HEK293 (cell line): ENCODE data around the gene P4HA3.

ENCODE experiments used
- CTCF ChIA-PET: fragments of 350-600 bp; formaldehyde crosslinking; extraction: SDS; loops from one replicate; lab custom pipeline; 2021; ENCODE audit warnings: antibody characterized with exemption; lab: Yijun Ruan, JAX
- POLR2A ChIA-PET: fragments of 300-600 bp; formaldehyde crosslinking; extraction: SDS; loops from one replicate; lab custom pipeline; 2020; ENCODE audit warnings: antibody characterized with exemption, inconsistent platforms; lab: Yijun Ruan, JAX
- H3K27ac ChIP-seq: fragments of 200-500 bp; sonication (Bioruptor generic); 2 replicates; pipeline ENCODE4 v1.5.1; 2014; ENCODE audit warnings: low read depth, low read length, control low read depth, inconsistent platforms; ENCODE audit errors: extremely low read depth
- H3K36me3 ChIP-seq, 2 experiments: fragments of 200-500 bp in 1 of 2; sonication (Bioruptor generic) in 1 of 2; 1 replicate in 1 of 2; 2 replicates in 1 of 2; pipeline ENCODE4 v1.5.1; 2014 to 2017; ENCODE audit warnings: inconsistent platforms in 2 of 2, low read length in 2 of 2; ENCODE audit not compliant: control insufficient read depth in 2 of 2, insufficient read depth in 1 of 2
- H3K4me1 ChIP-seq: fragments of 200-500 bp; sonication (Bioruptor generic); 2 replicates; pipeline ENCODE4 v1.5.1; 2014; ENCODE audit warnings: mild to moderate bottlenecking, low read length, inconsistent platforms; ENCODE audit not compliant: control insufficient read depth, insufficient read depth
- H3K4me3 ChIP-seq: 2 replicates; pipeline ENCODE4 v1.5.1; 2011; ENCODE audit warnings: low read depth, mild to moderate bottlenecking, control low read depth, low read length, moderate library complexity
- H3K9me3 ChIP-seq: fragments of 200-500 bp; sonication (Bioruptor generic); 2 replicates; pipeline ENCODE4 v1.5.1; 2014; ENCODE audit warnings: low read depth, low read length, inconsistent platforms; ENCODE audit not compliant: control insufficient read depth, insufficient read depth
- BCL11B ChIP-seq: fragments of 450-650 bp; formaldehyde crosslinking; IDR thresholded peaks from 2 replicates; pipeline ENCODE4 v1.5.1; 2016; ENCODE audit warnings: low read depth, missing biosample characterization, missing genetic modification characterization
- EGR2 ChIP-seq: fragments of 450-650 bp; formaldehyde crosslinking; IDR thresholded peaks from 2 replicates; pipeline ENCODE4 v1.5.1; 2016; ENCODE audit warnings: low read depth, missing biosample characterization, missing genetic modification characterization
- FEZF1 ChIP-seq: fragments of 450-650 bp; formaldehyde crosslinking; IDR thresholded peaks from 2 replicates; pipeline ENCODE4 v1.5.1; 2016; ENCODE audit warnings: missing biosample characterization, missing genetic modification characterization
- GLI4 ChIP-seq: fragments of 450-650 bp; formaldehyde crosslinking; IDR thresholded peaks from 2 replicates; pipeline ENCODE4 v1.5.1; 2016; ENCODE audit warnings: missing biosample characterization, missing genetic modification characterization
- GLIS2 ChIP-seq: fragments of 450-650 bp; formaldehyde crosslinking; IDR thresholded peaks from 2 replicates; pipeline ENCODE4 v1.5.1; 2016; ENCODE audit warnings: missing biosample characterization, missing genetic modification characterization
- IKZF3 ChIP-seq: fragments of 450-650 bp; IDR thresholded peaks from 2 replicates; pipeline ENCODE4 v1.5.0; 2018; ENCODE audit warnings: missing biosample characterization, mild to moderate bottlenecking, missing genetic modification characterization, moderate library complexity
- KLF10 ChIP-seq: fragments of 450-650 bp; IDR thresholded peaks from 2 replicates; pipeline ENCODE4 v1.5.1; 2018; ENCODE audit warnings: missing biosample characterization, mild to moderate bottlenecking, missing genetic modification characterization
- SCRT2 ChIP-seq: fragments of 450-650 bp; formaldehyde crosslinking; IDR thresholded peaks from 2 replicates; pipeline ENCODE4 v1.5.1; 2016; ENCODE audit warnings: missing biosample characterization, missing genetic modification characterization
- SETDB1 ChIP-seq: IDR thresholded peaks from one replicate; pipeline ENCODE4 v1.6.1; 2017; ENCODE audit warnings: mild to moderate bottlenecking, low read length, moderate library complexity, mixed read lengths; ENCODE audit not compliant: insufficient read length
- ZNF10 ChIP-seq: fragments of 450-650 bp; formaldehyde crosslinking; IDR thresholded peaks from 2 replicates; pipeline ENCODE4 v1.5.1; 2017; ENCODE audit warnings: missing biosample characterization, missing genetic modification characterization
- ZNF175 ChIP-seq: fragments of 450-650 bp; formaldehyde crosslinking; IDR thresholded peaks from 2 replicates; pipeline ENCODE4 v1.5.1; 2016; ENCODE audit warnings: missing biosample characterization, missing genetic modification characterization
- ZNF214 ChIP-seq: fragments of 450-650 bp; formaldehyde crosslinking; IDR thresholded peaks from 2 replicates; pipeline ENCODE4 v1.5.1; 2017; ENCODE audit warnings: missing biosample characterization, mild to moderate bottlenecking, missing genetic modification characterization, borderline replicate concordance
- ZNF324 ChIP-seq: fragments of 450-650 bp; formaldehyde crosslinking; IDR thresholded peaks from 2 replicates; pipeline ENCODE4 v1.5.1; 2016; ENCODE audit warnings: missing biosample characterization, missing genetic modification characterization
- ZNF37A ChIP-seq: fragments of 450-650 bp; IDR thresholded peaks from 2 replicates; pipeline ENCODE4 v1.5.1; 2018; ENCODE audit warnings: missing biosample characterization, missing genetic modification characterization
- ZNF549 ChIP-seq: fragments of 450-650 bp; IDR thresholded peaks from 2 replicates; pipeline ENCODE4 v1.5.1; 2018; ENCODE audit warnings: missing biosample characterization, missing genetic modification characterization, mild to moderate bottlenecking, inconsistent platforms, moderate library complexity
- TF ChIP-seq, protein P1 (sequence below): fragments of 450-650 bp; formaldehyde crosslinking; IDR thresholded peaks from 2 replicates; pipeline ENCODE4 v1.5.0; 2017; ENCODE audit warnings: missing biosample characterization, missing genetic modification characterization, borderline replicate concordance
- TF ChIP-seq, protein P2 (sequence below): fragments of 450-650 bp; formaldehyde crosslinking; IDR thresholded peaks from 2 replicates; pipeline ENCODE4 v1.5.1; 2016; ENCODE audit warnings: missing biosample characterization, missing genetic modification characterization
- TF ChIP-seq, protein P3 (sequence below): fragments of 450-650 bp; formaldehyde crosslinking; IDR thresholded peaks from 2 replicates; pipeline ENCODE4 v1.5.1; 2016; ENCODE audit warnings: missing biosample characterization, missing genetic modification characterization
- TF ChIP-seq, protein P4 (sequence below): fragments of 450-650 bp; formaldehyde crosslinking; IDR thresholded peaks from 2 replicates; pipeline ENCODE4 v1.5.1; 2017; ENCODE audit warnings: missing biosample characterization, missing genetic modification characterization
- TF ChIP-seq, protein P5 (sequence below): fragments of 450-650 bp; IDR thresholded peaks from 2 replicates; pipeline ENCODE4 v1.5.1; 2018; ENCODE audit warnings: missing biosample characterization, mild to moderate bottlenecking, missing genetic modification characterization
- TF ChIP-seq, protein P6 (sequence below): fragments of 450-650 bp; formaldehyde crosslinking; IDR thresholded peaks from 2 replicates; pipeline ENCODE4 v1.5.1; 2017; ENCODE audit warnings: missing biosample characterization, mild to moderate bottlenecking, missing genetic modification characterization, moderate library complexity

The P4HA3 gene

DNA sequence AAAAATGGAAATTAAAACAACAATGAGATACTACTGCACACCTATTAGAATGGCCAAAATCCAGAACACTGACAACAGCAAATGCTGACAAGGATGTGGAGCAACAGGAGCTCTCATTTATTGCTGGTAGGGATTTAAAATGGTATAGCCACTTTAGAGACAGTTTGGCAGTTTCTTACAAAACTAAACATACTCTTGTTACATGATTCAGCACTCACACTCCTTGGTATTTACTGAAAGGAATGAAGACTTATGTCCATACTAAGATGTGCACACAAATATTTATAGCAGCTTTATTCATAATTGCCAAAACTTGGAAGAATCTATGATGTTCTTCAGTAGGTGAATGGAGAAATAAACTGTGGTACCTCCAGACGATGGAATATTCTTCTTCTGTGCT, 46.0 kb upstream of the P4HA3 start:
- ChIA-PET CTCF (interaction anchor here (0.8 kb wide), 1 partner anchor 85 kb away, joined by 3 read pairs; no protein-coding TSS in a partner anchor), POLR2A (no interaction called here)
- no peak overlapping the region for H3K4me3 ChIP-seq
- no peaks in the 10 kb centered on the region for H3K9me3 ChIP-seq
- TF ChIP-seq, protein P1, sequence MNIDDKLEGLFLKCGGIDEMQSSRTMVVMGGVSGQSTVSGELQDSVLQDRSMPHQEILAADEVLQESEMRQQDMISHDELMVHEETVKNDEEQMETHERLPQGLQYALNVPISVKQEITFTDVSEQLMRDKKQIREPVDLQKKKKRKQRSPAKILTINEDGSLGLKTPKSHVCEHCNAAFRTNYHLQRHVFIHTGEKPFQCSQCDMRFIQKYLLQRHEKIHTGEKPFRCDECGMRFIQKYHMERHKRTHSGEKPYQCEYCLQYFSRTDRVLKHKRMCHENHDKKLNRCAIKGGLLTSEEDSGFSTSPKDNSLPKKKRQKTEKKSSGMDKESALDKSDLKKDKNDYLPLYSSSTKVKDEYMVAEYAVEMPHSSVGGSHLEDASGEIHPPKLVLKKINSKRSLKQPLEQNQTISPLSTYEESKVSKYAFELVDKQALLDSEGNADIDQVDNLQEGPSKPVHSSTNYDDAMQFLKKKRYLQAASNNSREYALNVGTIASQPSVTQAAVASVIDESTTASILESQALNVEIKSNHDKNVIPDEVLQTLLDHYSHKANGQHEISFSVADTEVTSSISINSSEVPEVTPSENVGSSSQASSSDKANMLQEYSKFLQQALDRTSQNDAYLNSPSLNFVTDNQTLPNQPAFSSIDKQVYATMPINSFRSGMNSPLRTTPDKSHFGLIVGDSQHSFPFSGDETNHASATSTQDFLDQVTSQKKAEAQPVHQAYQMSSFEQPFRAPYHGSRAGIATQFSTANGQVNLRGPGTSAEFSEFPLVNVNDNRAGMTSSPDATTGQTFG, result no peak
- TF ChIP-seq, protein P2, sequence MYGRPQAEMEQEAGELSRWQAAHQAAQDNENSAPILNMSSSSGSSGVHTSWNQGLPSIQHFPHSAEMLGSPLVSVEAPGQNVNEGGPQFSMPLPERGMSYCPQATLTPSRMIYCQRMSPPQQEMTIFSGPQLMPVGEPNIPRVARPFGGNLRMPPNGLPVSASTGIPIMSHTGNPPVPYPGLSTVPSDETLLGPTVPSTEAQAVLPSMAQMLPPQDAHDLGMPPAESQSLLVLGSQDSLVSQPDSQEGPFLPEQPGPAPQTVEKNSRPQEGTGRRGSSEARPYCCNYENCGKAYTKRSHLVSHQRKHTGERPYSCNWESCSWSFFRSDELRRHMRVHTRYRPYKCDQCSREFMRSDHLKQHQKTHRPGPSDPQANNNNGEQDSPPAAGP (tag by site-specific recombination), result no peak
- H3K27ac ChIP-seq, result no peak overlapping the region
- H3K4me1 ChIP-seq, result no peaks in the 10 kb centered on the region
- peaks cover 0 to 3% of the 10 kb centered on the region in 2 experiments; a peak in 1 of 3 replicates for H3K36me3 ChIP-seq

DNA sequence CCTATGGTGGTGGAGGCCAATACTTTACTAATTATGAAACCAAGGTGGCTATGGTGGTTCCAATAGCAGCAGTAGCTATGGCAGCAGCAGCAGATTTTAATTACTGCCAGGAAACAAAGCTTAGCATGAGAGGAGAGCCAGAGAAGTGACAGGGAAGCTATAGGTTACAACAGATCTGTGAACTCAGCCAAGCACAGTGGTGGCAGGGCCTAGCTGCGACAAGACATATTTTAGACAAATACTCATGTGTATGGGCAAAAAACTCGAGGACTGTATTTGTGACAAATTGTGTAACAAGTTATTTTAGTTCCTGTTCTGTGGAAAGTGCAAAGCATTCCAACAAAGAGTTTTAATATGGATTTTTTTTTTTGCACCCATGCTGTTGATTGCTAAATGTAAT, 44.2 kb upstream of the P4HA3 start:
- H3K4me1 ChIP-seq, result no peaks in the 10 kb centered on the region
- H3K27ac ChIP-seq, result no peak overlapping the region
- POLR2A ChIA-PET, result interaction anchor here (0.6 kb wide), 1 partner anchor 100 kb away, joined by 3 read pairs; no protein-coding TSS in a partner anchor
- CTCF ChIA-PET, result interaction anchor here (0.6 to 0.7 kb wide), 3 partner anchors 33 to 216 kb away, joined by 3 to 4 read pairs (median 4); no protein-coding TSS in a partner anchor
- no peaks in the 10 kb centered on the region for H3K9me3 ChIP-seq
- peaks cover 0 to 3% of the 10 kb centered on the region in 2 experiments; a peak in 1 of 3 replicates for H3K36me3 ChIP-seq
- TF ChIP-seq FEZF1 (tag by site-specific recombination) (no peak), ZNF324 (tag by site-specific recombination) (no peak), ZNF37A (tag by site-specific recombination) (no peak), IKZF3 (tag by site-specific recombination) (no peak), GLI4 (tag by site-specific recombination) (no peak), EGR2 (tag by site-specific recombination) (no peak), ZNF214 (tag by site-specific recombination) (no peak), SCRT2 (tag by site-specific recombination) (no peak), ZNF175 (tag by site-specific recombination) (no peak), KLF10 (tag by site-specific recombination) (no peak), ZNF10 (tag by site-specific recombination) (no peak), GLIS2 (no peak), SETDB1 (no peak), ZNF549 (tag by site-specific recombination) (no peak), BCL11B (tag by site-specific recombination) (no peak)
- TF ChIP-seq, protein P3, sequence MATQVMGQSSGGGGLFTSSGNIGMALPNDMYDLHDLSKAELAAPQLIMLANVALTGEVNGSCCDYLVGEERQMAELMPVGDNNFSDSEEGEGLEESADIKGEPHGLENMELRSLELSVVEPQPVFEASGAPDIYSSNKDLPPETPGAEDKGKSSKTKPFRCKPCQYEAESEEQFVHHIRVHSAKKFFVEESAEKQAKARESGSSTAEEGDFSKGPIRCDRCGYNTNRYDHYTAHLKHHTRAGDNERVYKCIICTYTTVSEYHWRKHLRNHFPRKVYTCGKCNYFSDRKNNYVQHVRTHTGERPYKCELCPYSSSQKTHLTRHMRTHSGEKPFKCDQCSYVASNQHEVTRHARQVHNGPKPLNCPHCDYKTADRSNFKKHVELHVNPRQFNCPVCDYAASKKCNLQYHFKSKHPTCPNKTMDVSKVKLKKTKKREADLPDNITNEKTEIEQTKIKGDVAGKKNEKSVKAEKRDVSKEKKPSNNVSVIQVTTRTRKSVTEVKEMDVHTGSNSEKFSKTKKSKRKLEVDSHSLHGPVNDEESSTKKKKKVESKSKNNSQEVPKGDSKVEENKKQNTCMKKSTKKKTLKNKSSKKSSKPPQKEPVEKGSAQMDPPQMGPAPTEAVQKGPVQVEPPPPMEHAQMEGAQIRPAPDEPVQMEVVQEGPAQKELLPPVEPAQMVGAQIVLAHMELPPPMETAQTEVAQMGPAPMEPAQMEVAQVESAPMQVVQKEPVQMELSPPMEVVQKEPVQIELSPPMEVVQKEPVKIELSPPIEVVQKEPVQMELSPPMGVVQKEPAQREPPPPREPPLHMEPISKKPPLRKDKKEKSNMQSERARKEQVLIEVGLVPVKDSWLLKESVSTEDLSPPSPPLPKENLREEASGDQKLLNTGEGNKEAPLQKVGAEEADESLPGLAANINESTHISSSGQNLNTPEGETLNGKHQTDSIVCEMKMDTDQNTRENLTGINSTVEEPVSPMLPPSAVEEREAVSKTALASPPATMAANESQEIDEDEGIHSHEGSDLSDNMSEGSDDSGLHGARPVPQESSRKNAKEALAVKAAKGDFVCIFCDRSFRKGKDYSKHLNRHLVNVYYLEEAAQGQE (tag by site-specific recombination), result no peak
- TF ChIP-seq, protein P4, sequence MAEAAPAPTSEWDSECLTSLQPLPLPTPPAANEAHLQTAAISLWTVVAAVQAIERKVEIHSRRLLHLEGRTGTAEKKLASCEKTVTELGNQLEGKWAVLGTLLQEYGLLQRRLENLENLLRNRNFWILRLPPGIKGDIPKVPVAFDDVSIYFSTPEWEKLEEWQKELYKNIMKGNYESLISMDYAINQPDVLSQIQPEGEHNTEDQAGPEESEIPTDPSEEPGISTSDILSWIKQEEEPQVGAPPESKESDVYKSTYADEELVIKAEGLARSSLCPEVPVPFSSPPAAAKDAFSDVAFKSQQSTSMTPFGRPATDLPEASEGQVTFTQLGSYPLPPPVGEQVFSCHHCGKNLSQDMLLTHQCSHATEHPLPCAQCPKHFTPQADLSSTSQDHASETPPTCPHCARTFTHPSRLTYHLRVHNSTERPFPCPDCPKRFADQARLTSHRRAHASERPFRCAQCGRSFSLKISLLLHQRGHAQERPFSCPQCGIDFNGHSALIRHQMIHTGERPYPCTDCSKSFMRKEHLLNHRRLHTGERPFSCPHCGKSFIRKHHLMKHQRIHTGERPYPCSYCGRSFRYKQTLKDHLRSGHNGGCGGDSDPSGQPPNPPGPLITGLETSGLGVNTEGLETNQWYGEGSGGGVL (tag by site-specific recombination), result no peak
- TF ChIP-seq, protein P5, sequence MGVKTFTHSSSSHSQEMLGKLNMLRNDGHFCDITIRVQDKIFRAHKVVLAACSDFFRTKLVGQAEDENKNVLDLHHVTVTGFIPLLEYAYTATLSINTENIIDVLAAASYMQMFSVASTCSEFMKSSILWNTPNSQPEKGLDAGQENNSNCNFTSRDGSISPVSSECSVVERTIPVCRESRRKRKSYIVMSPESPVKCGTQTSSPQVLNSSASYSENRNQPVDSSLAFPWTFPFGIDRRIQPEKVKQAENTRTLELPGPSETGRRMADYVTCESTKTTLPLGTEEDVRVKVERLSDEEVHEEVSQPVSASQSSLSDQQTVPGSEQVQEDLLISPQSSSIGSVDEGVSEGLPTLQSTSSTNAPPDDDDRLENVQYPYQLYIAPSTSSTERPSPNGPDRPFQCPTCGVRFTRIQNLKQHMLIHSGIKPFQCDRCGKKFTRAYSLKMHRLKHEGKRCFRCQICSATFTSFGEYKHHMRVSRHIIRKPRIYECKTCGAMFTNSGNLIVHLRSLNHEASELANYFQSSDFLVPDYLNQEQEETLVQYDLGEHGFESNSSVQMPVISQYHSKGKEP (tag by site-specific recombination), result no peak
- TF ChIP-seq, protein P6, sequence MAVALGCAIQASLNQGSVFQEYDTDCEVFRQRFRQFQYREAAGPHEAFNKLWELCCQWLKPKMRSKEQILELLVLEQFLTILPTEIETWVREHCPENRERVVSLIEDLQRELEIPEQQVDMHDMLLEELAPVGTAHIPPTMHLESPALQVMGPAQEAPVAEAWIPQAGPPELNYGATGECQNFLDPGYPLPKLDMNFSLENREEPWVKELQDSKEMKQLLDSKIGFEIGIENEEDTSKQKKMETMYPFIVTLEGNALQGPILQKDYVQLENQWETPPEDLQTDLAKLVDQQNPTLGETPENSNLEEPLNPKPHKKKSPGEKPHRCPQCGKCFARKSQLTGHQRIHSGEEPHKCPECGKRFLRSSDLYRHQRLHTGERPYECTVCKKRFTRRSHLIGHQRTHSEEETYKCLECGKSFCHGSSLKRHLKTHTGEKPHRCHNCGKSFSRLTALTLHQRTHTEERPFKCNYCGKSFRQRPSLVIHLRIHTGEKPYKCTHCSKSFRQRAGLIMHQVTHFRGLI, result no peak
- H3K4me3 ChIP-seq, result no peak overlapping the region
